PC-9 (cell line): Measurements from ENCODE around the gene ZBTB7C. TPM values are rescaled to one million over a fixed set of nuclear protein-coding genes. Genes with fewer than 3 reads are reported as not detected.

Experiments
- BruUV-seq: library from RNA; stranded (reverse); fragments of 400-500 nt; replicated peaks from 2 replicates; lab custom pipeline; 2021; lab: Mats Ljungman, UMichigan
- CTCF ChIA-PET: fragments of 300-600 bp; sonication (Branson Sonifier 250); formaldehyde crosslinking; loops from one replicate; lab custom pipeline; 2022; ENCODE audit warnings: antibody characterized with exemption; lab: Charles Lee
- POLR2A ChIA-PET: fragments of 300-600 bp; sonication (Branson Sonifier 250); formaldehyde crosslinking; loops from one replicate; lab custom pipeline; 2022; ENCODE audit warnings: antibody characterized with exemption; ENCODE audit not compliant: unreplicated experiment; lab: Charles Lee
- DNase-seq, 2 experiments: peaks; one replicate each; pipeline versions ENCODE4 v3.0.0 to v3.0.0-alpha.2; 2015 to 2022; ENCODE audit warnings: mixed read lengths in 1 of 2
- H2AFZ ChIP-seq: fragments of 200-600 bp; sonication (generic); 2 replicates; pipeline ENCODE4 v1.8.1; 2017; ENCODE audit warnings: antibody characterized with exemption
- H3F3A ChIP-seq: fragments of 200-600 bp; sonication (generic); 2 replicates; pipeline ENCODE4 v1.8.1; 2017; ENCODE audit warnings: antibody characterized with exemption, mild to moderate bottlenecking, low read depth; ENCODE audit not compliant: insufficient read depth
- H3K27ac ChIP-seq: fragments of 200-600 bp; sonication (generic); 2 replicates; pipeline ENCODE4 v1.6.1; 2016; ENCODE audit warnings: mixed run types
- H3K27me3 ChIP-seq: fragments of 200-600 bp; sonication (generic); 2 replicates; pipeline ENCODE4 v1.6.1; 2016; ENCODE audit warnings: low read depth, mixed run types; ENCODE audit not compliant: insufficient read depth
- H3K36me3 ChIP-seq: fragments of 200-600 bp; sonication (generic); 2 replicates; pipeline ENCODE4 v1.6.1; 2016; ENCODE audit warnings: low read depth, mixed run types
- H3K4me1 ChIP-seq: fragments of 200-600 bp; sonication (generic); replicated peaks from 2 replicates; pipeline ENCODE4 v1.6.1; 2016; ENCODE audit warnings: mixed run types; ENCODE audit not compliant: insufficient read depth
- H3K4me2 ChIP-seq: fragments of 200-600 bp; sonication (generic); 2 replicates; pipeline ENCODE4 v1.6.1; 2017; ENCODE audit warnings: mixed run types
- H3K4me3 ChIP-seq: fragments of 200-600 bp; sonication (generic); 2 replicates; pipeline ENCODE4 v1.6.1; 2016; ENCODE audit warnings: mixed run types
- H3K79me2 ChIP-seq: fragments of 200-600 bp; sonication (generic); 2 replicates; pipeline ENCODE4 v1.6.1; 2017; ENCODE audit warnings: low read depth, mixed run types
- H3K9me2 ChIP-seq: fragments of 200-600 bp; sonication (generic); 2 replicates; pipeline ENCODE4 v1.8.1; 2017; ENCODE audit warnings: mild to moderate bottlenecking; ENCODE audit not compliant: insufficient read depth
- H3K9me3 ChIP-seq: fragments of 200-600 bp; sonication (generic); 2 replicates; pipeline ENCODE4 v1.8.1; 2016; ENCODE audit warnings: low read depth; ENCODE audit not compliant: insufficient read depth
- H4K20me1 ChIP-seq: fragments of 200-600 bp; sonication (generic); 2 replicates; pipeline ENCODE4 v1.8.1; 2017; ENCODE audit not compliant: insufficient read depth
- EZH2 ChIP-seq: fragments of 200-600 bp; sonication (generic); IDR thresholded peaks from 2 replicates; pipeline ENCODE4 v1.8.0; 2017; ENCODE audit warnings: antibody characterized with exemption, low read depth
- intact Hi-C: fragments of 100-400 bp; cut with micrococcal nuclease; formaldehyde crosslinking; loops from one replicate; pipeline ENCODE4 v1.10.0; 2022; ENCODE audit not compliant: unreplicated experiment
- total RNA-seq: library from RNA; stranded (reverse); gene quantifications from 2 replicates; pipeline ENCODE4 v1.2.3, GENCODE V29; 2021
- TF ChIP-seq, protein P1 (sequence below): fragments of 200-600 bp; sonication (generic); conservative IDR thresholded peaks from 2 replicates; pipeline ENCODE4 v1.6.1; 2017; ENCODE audit warnings: mixed run types, antibody characterized with exemption, mild to moderate bottlenecking, moderate library complexity

ZBTB7C gene
- total RNA-seq, 1 experiment from 2014 or later: not detected

DNA sequence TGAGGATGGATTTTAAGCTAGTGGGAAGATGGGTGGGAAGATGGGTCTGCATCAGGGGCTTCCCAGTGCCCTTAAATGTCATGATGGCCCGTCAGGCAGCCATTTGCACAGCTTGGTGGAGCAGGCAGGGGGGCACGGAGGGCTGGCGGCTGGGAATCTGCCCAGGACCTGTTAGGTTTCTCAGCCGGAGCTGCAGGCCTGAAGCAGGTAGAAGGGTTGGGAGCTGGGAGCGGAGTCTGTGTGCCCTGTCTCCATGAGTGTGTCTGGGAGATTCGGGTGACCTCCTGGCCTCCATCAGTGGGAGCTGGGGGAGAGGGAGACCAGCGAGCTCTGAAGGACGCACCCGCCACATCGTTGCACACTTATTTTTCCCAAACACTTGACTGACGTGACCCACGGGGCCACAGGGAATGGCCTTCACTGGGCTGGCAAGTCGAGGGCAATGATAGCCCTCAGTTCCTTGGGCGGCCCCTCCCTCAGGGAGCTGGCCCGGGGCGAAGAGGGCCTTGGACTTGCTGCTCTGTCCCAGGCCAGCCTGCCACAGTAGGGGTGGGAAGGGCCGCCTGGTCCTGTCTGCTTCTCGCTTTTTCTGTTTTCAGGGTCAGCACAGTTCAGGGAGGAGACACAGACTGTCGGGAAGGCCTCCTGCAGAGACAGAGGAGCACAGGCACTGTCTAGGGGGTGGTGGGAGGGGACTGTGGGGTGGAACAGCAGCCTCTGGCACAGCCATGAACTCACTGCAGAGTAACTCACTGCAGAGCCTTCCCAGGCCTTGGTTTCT is 236.8 kb downstream of the ZBTB7C start:
- ChIA-PET POLR2A (no interaction called here), CTCF (no interaction called here)
- TF ChIP-seq, protein P1, sequence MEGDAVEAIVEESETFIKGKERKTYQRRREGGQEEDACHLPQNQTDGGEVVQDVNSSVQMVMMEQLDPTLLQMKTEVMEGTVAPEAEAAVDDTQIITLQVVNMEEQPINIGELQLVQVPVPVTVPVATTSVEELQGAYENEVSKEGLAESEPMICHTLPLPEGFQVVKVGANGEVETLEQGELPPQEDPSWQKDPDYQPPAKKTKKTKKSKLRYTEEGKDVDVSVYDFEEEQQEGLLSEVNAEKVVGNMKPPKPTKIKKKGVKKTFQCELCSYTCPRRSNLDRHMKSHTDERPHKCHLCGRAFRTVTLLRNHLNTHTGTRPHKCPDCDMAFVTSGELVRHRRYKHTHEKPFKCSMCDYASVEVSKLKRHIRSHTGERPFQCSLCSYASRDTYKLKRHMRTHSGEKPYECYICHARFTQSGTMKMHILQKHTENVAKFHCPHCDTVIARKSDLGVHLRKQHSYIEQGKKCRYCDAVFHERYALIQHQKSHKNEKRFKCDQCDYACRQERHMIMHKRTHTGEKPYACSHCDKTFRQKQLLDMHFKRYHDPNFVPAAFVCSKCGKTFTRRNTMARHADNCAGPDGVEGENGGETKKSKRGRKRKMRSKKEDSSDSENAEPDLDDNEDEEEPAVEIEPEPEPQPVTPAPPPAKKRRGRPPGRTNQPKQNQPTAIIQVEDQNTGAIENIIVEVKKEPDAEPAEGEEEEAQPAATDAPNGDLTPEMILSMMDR: no peak
- TF ChIP-seq EZH2: no peak
- no peak for DNase-seq
- Histone ChIP-seq H3K27me3 (no peaks in the 10 kb centered on the region), H3K79me2 (no peaks in the 10 kb centered on the region), H3K4me1 (peaks cover 7% of the 10 kb centered on the region), H3K36me3 (no peaks in the 10 kb centered on the region), H3K9me3 (no peaks in the 10 kb centered on the region), H2AFZ (no peak overlapping the region), H3K4me2 (no peak overlapping the region), H4K20me1 (no peaks in the 10 kb centered on the region), H3K4me3 (no peak overlapping the region), H3K27ac (no peak overlapping the region), H3K9me2 (no peaks in the 10 kb centered on the region), H3F3A (no peaks in the 10 kb centered on the region)
- no TSS peak for BruUV-seq
- intact Hi-C loops: no loop called here

DNA sequence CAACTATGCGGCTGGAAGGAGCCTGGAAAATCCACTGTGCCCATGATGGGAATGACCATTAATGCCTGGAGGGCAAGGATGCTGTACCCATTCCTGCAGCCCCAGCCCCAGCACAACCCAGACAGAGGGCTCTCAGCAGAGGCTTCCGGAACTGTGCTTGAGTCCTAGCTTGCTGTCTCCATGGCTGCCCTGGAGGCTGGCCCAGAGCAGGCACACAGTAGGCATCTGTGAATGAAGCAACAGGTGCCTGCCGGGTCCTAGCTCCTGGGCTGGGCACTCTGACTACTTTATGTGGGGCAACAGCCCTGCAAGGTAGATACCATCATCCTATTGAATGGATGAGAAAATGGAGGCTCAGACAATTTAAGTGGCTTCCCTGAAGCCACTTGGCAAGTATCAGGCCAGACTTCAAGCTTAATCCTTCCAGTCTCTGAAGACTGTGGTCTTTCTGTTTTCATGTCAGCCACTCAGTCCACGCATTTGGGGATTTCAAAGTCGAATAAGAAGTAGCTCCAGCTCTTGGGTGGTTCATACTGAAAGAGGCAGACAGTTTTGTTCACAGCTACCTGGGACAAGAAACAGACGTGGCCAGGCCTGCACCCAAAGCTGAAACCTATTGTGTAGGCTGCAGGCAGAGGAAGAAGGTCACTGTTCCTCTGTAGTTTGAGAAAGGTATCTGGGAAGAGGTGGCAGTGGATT is 237.5 kb downstream of the ZBTB7C start:
- intact Hi-C loops: no loop called here
- Histone ChIP-seq H3K9me3 (no peaks in the 10 kb centered on the region), H3K27ac (no peak overlapping the region), H4K20me1 (no peaks in the 10 kb centered on the region), H3F3A (no peaks in the 10 kb centered on the region), H3K4me3 (no peak overlapping the region), H3K4me2 (no peak overlapping the region), H2AFZ (no peak overlapping the region), H3K9me2 (no peaks in the 10 kb centered on the region), H3K36me3 (no peaks in the 10 kb centered on the region), H3K27me3 (no peaks in the 10 kb centered on the region), H3K79me2 (no peaks in the 10 kb centered on the region), H3K4me1 (peaks cover 7% of the 10 kb centered on the region)
- no TSS peak for BruUV-seq
- no peak for TF ChIP-seq EZH2
- TF ChIP-seq, protein P1: no peak
- ChIA-PET POLR2A (no interaction called here), CTCF (no interaction called here)
- DNase-seq: no peak

DNA sequence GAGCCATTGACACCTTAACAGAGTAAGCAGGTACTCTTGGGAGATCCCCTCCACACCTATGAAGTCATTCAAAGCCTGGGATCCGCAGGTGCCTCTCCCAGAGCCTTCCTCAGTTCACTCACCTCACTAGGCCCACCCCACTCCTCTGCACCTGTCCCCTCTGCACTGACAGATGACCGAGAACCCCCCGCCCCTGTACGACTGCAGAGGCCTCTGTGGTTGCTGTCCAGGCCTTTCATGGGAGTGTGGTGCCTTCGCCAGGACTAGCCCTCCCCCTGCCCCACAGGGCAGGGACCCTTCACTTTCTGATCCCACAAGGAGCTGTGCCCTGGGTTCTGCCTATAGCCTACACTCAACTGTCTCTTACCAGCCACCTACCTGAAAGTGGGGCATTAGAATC is 238.5 kb downstream of the ZBTB7C start:
- Histone ChIP-seq H3F3A (no peaks in the 10 kb centered on the region), H3K79me2 (no peaks in the 10 kb centered on the region), H3K9me3 (no peaks in the 10 kb centered on the region), H3K4me2 (no peak overlapping the region), H3K4me3 (no peak overlapping the region), H3K4me1 (peaks cover 7% of the 10 kb centered on the region), H3K9me2 (no peaks in the 10 kb centered on the region), H2AFZ (no peak overlapping the region), H4K20me1 (no peaks in the 10 kb centered on the region), H3K36me3 (no peaks in the 10 kb centered on the region), H3K27me3 (no peaks in the 10 kb centered on the region), H3K27ac (no peak overlapping the region)
- ChIA-PET CTCF (interaction anchor here (0.6 kb wide), 1 partner anchor 260 kb away, joined by 3 read pairs; no protein-coding TSS in a partner anchor), POLR2A (no interaction called here)
- no TSS peak for BruUV-seq
- no peak for DNase-seq
- intact Hi-C loops: no loop called here
- TF ChIP-seq, protein P1: no peak
- TF ChIP-seq EZH2: no peak
